Thyroid gland (tissue), 4 donors: Measurements from ENCODE around the gene CBFA2T3. TPM values are rescaled to one million over a fixed set of nuclear protein-coding genes. Genes with fewer than 3 reads are reported as not detected.

Experiments
- DNase-seq, 2 donors: peaks; one replicate each; pipeline ENCODE4 v3.0.0-alpha.2; 2019
- H3K27ac ChIP-seq, 3 donors: fragments of 200-600 bp; sonication (generic); 1 replicate in 2 of 3; 2 replicates in 1 of 3; pipeline ENCODE4 v1.5.1; 2016 to 2019; ENCODE audit warnings: mild to moderate bottlenecking in 1 of 3, moderate library complexity in 1 of 3
- H3K27me3 ChIP-seq: fragments of 200-600 bp; sonication (generic); one replicate; pipeline ENCODE4 v1.5.1; 2019
- H3K36me3 ChIP-seq, 2 donors: fragments of 200-600 bp; sonication (generic); one replicate each; pipeline ENCODE4 v1.5.1; 2016 to 2019
- H3K4me1 ChIP-seq, 2 donors: fragments of 200-600 bp; sonication (generic); one replicate each; pipeline ENCODE4 v1.5.1; 2017 to 2019
- H3K4me3 ChIP-seq, 3 donors: fragments of 200-600 bp; sonication (generic); replicated peaks in 1 of 3; 1 replicate in 2 of 3; 2 replicates in 1 of 3; pipeline ENCODE4 v1.5.1; 2016; ENCODE audit warnings: mild to moderate bottlenecking in 1 of 3
- H3K9me3 ChIP-seq: fragments of 200-600 bp; sonication (generic); one replicate; pipeline ENCODE4 v1.5.1; 2017
- CTCF ChIP-seq, 6 experiments: fragments of 200-600 bp in 3 of 6; fragments of 450-650 bp in 3 of 6; sonication (generic) in 3 of 6; IDR thresholded peaks; one replicate each; pipeline ENCODE4 v1.5.1; 2016 to 2019; ENCODE audit warnings: antibody characterized with exemption in 6 of 6, mild to moderate bottlenecking in 2 of 6, inconsistent platforms in 1 of 6, moderate library complexity in 1 of 6
- POLR2A ChIP-seq, 2 donors: fragments of 450-650 bp; IDR thresholded peaks; one replicate each; pipeline ENCODE4 v1.6.1; 2017; ENCODE audit warnings: antibody characterized with exemption in 2 of 2, mild to moderate bottlenecking in 2 of 2, moderate library complexity in 1 of 2
- WGBS, 2 donors: methylation state at CpG; one replicate each; pipeline ENCODE4 v1.1.5; 2017; 5-methylcytosine and 5-hydroxymethylcytosine counted together
- intact Hi-C: fragments of 100-400 bp; cut with DNase I; formaldehyde crosslinking; loops from one replicate; pipeline ENCODE4 v1.15.1; 2023
- total RNA-seq, 4 donors: library from RNA; depleted of rRNA; stranded (reverse); fragments of >200 nt; gene quantifications; one replicate each; pipeline ENCODE4 v1.2.3, GENCODE V29; 2016

CBFA2T3 gene
- total RNA-seq, 4 donors from 2014 or later = 1.3 to 3.8 (median 2.6) TPM

- H3K4me1 ChIP-seq = no peaks in the 10 kb centered on the region
- no peak for TF ChIP-seq CTCF (IDR thresholded peaks at IDR 0.05)
- TF ChIP-seq POLR2A (IDR thresholded peaks at IDR 0.05) = no peak
- WGBS, 2 donors = 84 to 96% methylated on average over 20 to 22 of the region's 23 CpGs
- no peaks in the 10 kb centered on the region for H3K36me3 ChIP-seq
- intact Hi-C loops = no loop called here
- DNase-seq = no peak
- H3K9me3 ChIP-seq = no peaks in the 10 kb centered on the region
- H3K27me3 ChIP-seq = no peaks in the 10 kb centered on the region
- H3K27ac ChIP-seq = no peak overlapping the region
- H3K4me3 ChIP-seq = no peak overlapping the region
These were observed 14.4 kb downstream of the CBFA2T3 start for GRCh38 chr16:88962478-88963152.

- Histone ChIP-seq H3K36me3 (no peaks in the 10 kb centered on the region), H3K27me3 (no peaks in the 10 kb centered on the region), H3K9me3 (no peaks in the 10 kb centered on the region), H3K27ac (no peak overlapping the region), H3K4me3 (no peak overlapping the region), H3K4me1 (no peaks in the 10 kb centered on the region)
- intact Hi-C loops = no loop called here
- no peak for TF ChIP-seq POLR2A (IDR thresholded peaks at IDR 0.05)
- no peak for TF ChIP-seq CTCF (IDR thresholded peaks at IDR 0.05)
- WGBS, 2 donors = 81 to 93% methylated on average over 8 to 9 of the region's 9 CpGs
- DNase-seq = no peak
These were observed 16.0 kb downstream of the CBFA2T3 start for GRCh38 chr16:88961011-88961410.

- no peaks in the 10 kb centered on the region for H3K36me3 ChIP-seq
- intact Hi-C loops = no loop called here
- no peak overlapping the region for H3K27ac ChIP-seq
- H3K27me3 ChIP-seq = no peaks in the 10 kb centered on the region
- 86 to 88% methylated on average over 3 of the region's 3 CpGs for WGBS, 2 donors
- TF ChIP-seq CTCF (IDR thresholded peaks at IDR 0.05) (no peak), POLR2A (IDR thresholded peaks at IDR 0.05) (no peak)
- H3K4me1 ChIP-seq = no peaks in the 10 kb centered on the region
- H3K9me3 ChIP-seq = no peaks in the 10 kb centered on the region
- no peak overlapping the region for H3K4me3 ChIP-seq
- no peak for DNase-seq
These were observed 16.5 kb downstream of the CBFA2T3 start for GRCh38 chr16:88960516-88960915.

- TF ChIP-seq POLR2A (IDR thresholded peaks at IDR 0.05) (no peak), CTCF (IDR thresholded peaks at IDR 0.05) (no peak)
- WGBS, 2 donors = 87 to 89% methylated on average over 9 to 18 of the region's 18 CpGs
- no peak for DNase-seq
- intact Hi-C loops = no loop called here
- Histone ChIP-seq H3K4me1 (no peaks in the 10 kb centered on the region), H3K27me3 (no peaks in the 10 kb centered on the region), H3K36me3 (no peaks in the 10 kb centered on the region), H3K9me3 (no peaks in the 10 kb centered on the region), H3K4me3 (no peak overlapping the region), H3K27ac (no peak overlapping the region)
These were observed 18.0 kb downstream of the CBFA2T3 start for GRCh38 chr16:88959022-88959421.

DNA sequence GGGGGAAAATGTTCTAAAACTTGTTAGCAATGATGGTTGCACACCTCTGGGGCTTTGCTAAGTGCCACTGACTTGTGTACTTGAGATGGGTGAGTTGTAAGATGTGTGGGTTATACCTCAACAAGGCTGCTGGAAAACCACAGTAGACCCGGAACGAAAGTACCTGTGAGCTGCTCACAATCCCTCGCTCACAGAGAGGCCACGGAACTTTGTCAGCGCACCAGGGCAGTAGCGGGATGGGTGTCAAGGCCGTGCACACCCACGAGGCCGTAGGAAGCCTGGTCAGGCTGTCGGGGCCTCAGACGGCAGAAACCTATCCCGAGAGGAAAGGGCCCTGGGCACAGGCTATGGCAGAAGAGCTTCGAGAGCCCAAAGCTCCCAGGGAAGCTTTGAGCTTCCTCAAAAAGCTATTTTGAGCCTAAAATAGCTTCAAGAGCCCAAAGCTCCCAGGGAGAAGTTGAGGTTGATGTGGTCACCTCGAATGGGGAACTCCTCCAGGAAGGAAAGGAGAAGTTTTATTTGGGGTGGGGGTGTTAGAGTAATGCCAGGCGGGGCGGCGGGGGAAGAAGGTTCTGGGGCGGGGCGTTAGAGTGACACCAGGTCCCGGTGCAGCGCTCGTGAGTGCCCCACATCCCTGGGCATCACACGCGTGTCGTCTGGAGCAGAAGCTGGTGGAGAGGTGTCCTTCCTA lies 19.0 kb downstream of the CBFA2T3 start:
- H3K27me3 ChIP-seq = no peaks in the 10 kb centered on the region
- TF ChIP-seq CTCF (IDR thresholded peaks at IDR 0.05) = no peak
- no peak for TF ChIP-seq POLR2A (IDR thresholded peaks at IDR 0.05)
- no peak for DNase-seq
- H3K4me1 ChIP-seq = no peaks in the 10 kb centered on the region
- no peaks in the 10 kb centered on the region for H3K36me3 ChIP-seq
- WGBS, 2 donors = 76 to 85% methylated on average over 24 to 25 of the region's 25 CpGs
- intact Hi-C loops = no loop called here
- H3K9me3 ChIP-seq = no peaks in the 10 kb centered on the region
- no peak overlapping the region for H3K4me3 ChIP-seq
- H3K27ac ChIP-seq = no peak overlapping the region
